Adrenal gland (tissue), 12 donors: ENCODE results near the gene DOCK10. TPM values are rescaled to one million over a fixed set of nuclear protein-coding genes. Genes with fewer than 3 reads are reported as not detected.

ENCODE experiments used
- DNase-seq, 7 donors: peaks; one replicate each; pipeline ENCODE4 v3.0.0-alpha.2; 2019 to 2020
- H3K27ac ChIP-seq, 5 donors: fragments of 200-600 bp; sonication (generic) in 4 of 5; 1 replicate in 3 of 5; 2 replicates in 2 of 5; pipeline versions ENCODE4 v1.5.1 to v1.8.0; 2016 to 2020; ENCODE audit warnings: mild to moderate bottlenecking in 1 of 5
- H3K27me3 ChIP-seq: fragments of 200-600 bp; 2 replicates; pipeline ENCODE4 v1.8.0; 2021
- H3K36me3 ChIP-seq, 2 donors: fragments of 200-600 bp; replicated peaks in 1 of 2; 1 replicate in 1 of 2; 2 replicates in 1 of 2; pipeline versions ENCODE4 v1.5.1 to v1.8.0; 2018 to 2022
- H3K4me1 ChIP-seq, 2 donors: fragments of 200-600 bp; replicated peaks in 1 of 2; 1 replicate in 1 of 2; 2 replicates in 1 of 2; pipeline versions ENCODE4 v1.5.1 to v1.8.0; 2018 to 2021
- H3K4me3 ChIP-seq, 4 donors: fragments of 200-600 bp; sonication (generic) in 3 of 4; one replicate each; pipeline ENCODE4 v1.5.1; 2016 to 2018
- H3K9me3 ChIP-seq, 3 donors: fragments of 200-600 bp; sonication (generic) in 1 of 3; replicated peaks in 1 of 3; 1 replicate in 2 of 3; 2 replicates in 1 of 3; pipeline versions ENCODE4 v1.5.1 to v1.8.0; 2016 to 2021
- POLR2A ChIP-seq, 2 donors: fragments of 450-650 bp; IDR thresholded peaks; one replicate each; pipeline ENCODE4 v1.6.1; 2017; ENCODE audit warnings: antibody characterized with exemption in 2 of 2, mild to moderate bottlenecking in 2 of 2, moderate library complexity in 1 of 2
- WGBS, 4 donors: extraction: QIAGEN DNeasy Blood & Tissue Kit in 2 of 4; methylation state at CpG; one replicate each; pipeline versions ENCODE4 v1.1.5 to v1.1.7; 2013 to 2017; 5-methylcytosine and 5-hydroxymethylcytosine counted together
- intact Hi-C, 2 donors: fragments of 100-400 bp; cut with DNase I; formaldehyde crosslinking; loops; one replicate each; pipeline versions ENCODE4 v1.14.1 to v1.15.0; 2022 to 2023
- polyA plus RNA-seq, 3 donors: library from polyadenylated mRNA; stranded (reverse); fragments of 200-250 nt in 2 of 3; fragments of 350-450 nt in 1 of 3; fragmentation: Illumina TruSeq in 1 of 3; extraction: RNeasy Lipid Tissue Mini Kit (QIAGEN cat#74804) in 1 of 3; gene quantifications; one replicate each; pipeline ENCODE4 v1.2.3, GENCODE V29; 2013 to 2014
- total RNA-seq, 9 donors: library from RNA; depleted of rRNA in 4 of 9; stranded (reverse); fragments of >200 nt in 4 of 9; fragments of 120-200 nt in 1 of 9; fragmentation: NEBNext Ultra II Directional in 1 of 9; extraction: Animal tissue kit (Norgen Biotek cat#: 25700) in 1 of 9; gene quantifications; one replicate each; pipeline versions ENCODE4 v1.1.0 to v1.2.4, GENCODE V29; 2013 to 2023
- TF ChIP-seq, protein P1 (sequence below), 6 experiments: fragments of 450-650 bp in 4 of 6; fragments of 200-600 bp in 2 of 6; sonication (generic) in 1 of 6; IDR thresholded peaks; 1 replicate in 5 of 6; 2 replicates in 1 of 6; pipeline versions ENCODE4 v1.5.1 to v1.8.0; 2016 to 2021; ENCODE audit warnings: antibody characterized with exemption in 6 of 6, mild to moderate bottlenecking in 2 of 6, moderate library complexity in 1 of 6
- donor health status: healthy with polysubstance abuse.
- donor health status: Bipolar disorder and iron deficiency.
- donor health status: DM: yes; HTN: yes; CAD: no.
- donor health status: DM: no; HTN: no; CAD: no.
- donor health status: DM: no; HTN: no; CAD: no.
- donor health status: DM: yes; HTN: yes; CAD: no.

DOCK10 gene
- total and polyA plus RNA-seq, 12 donors: 6.2 to 40.8 (median 20.0) TPM

- Histone ChIP-seq H3K27me3 (no peaks in the 10 kb centered on the region), H3K27ac (no peak overlapping the region), H3K9me3 (no peaks in the 10 kb centered on the region), H3K4me3 (no peak overlapping the region), H3K36me3 (peaks cover 0 to 11% of the 10 kb centered on the region in 2 donors), H3K4me1 (no peaks in the 10 kb centered on the region)
- DNase-seq: no peak
- TF ChIP-seq POLR2A (IDR thresholded peaks at IDR 0.05): no peak
- TF ChIP-seq, protein P1, sequence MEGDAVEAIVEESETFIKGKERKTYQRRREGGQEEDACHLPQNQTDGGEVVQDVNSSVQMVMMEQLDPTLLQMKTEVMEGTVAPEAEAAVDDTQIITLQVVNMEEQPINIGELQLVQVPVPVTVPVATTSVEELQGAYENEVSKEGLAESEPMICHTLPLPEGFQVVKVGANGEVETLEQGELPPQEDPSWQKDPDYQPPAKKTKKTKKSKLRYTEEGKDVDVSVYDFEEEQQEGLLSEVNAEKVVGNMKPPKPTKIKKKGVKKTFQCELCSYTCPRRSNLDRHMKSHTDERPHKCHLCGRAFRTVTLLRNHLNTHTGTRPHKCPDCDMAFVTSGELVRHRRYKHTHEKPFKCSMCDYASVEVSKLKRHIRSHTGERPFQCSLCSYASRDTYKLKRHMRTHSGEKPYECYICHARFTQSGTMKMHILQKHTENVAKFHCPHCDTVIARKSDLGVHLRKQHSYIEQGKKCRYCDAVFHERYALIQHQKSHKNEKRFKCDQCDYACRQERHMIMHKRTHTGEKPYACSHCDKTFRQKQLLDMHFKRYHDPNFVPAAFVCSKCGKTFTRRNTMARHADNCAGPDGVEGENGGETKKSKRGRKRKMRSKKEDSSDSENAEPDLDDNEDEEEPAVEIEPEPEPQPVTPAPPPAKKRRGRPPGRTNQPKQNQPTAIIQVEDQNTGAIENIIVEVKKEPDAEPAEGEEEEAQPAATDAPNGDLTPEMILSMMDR (IDR thresholded peaks at IDR 0.05): no peak
- intact Hi-C loops: no loop called here
- WGBS, 4 donors: 57 to 86% (median 79%) methylated on average over 1 of the region's 1 CpG
Measured at GRCh38 chr2:224799691-224800090, 242.6 kb downstream of the DOCK10 start.

DNA sequence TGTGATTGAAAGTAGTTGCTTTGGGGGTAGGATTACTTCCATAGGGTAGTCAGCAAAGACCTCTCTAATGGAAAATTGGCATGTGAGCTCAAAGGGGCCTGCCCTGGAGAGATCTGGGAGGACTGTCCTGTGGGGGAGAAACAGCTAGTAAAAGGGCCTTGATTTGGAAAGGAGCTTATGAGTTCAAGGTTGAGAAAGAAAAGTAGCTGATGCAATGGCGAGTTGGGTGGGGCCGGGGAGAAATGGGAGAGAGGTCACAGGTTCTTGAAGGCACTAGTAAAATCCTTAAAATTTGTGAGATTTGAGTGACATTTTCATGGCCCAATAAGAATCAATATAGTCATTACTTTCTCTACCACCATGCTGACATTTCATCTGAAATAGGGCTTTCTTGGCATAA is 244.1 kb downstream of the DOCK10 start:
- no peaks in the 10 kb centered on the region for H3K27me3 ChIP-seq
- no peaks in the 10 kb centered on the region for H3K4me1 ChIP-seq
- 75 to 90% (median 85%) methylated on average over 2 of the region's 2 CpGs for WGBS, 4 donors
- no peak overlapping the region for H3K4me3 ChIP-seq
- TF ChIP-seq, protein P1 (IDR thresholded peaks at IDR 0.05): no peak
- no peak for TF ChIP-seq POLR2A (IDR thresholded peaks at IDR 0.05)
- no peak for DNase-seq
- intact Hi-C loops: no loop called here
- no peak overlapping the region for H3K27ac ChIP-seq
- H3K9me3 ChIP-seq: no peaks in the 10 kb centered on the region
- H3K36me3 ChIP-seq: peaks cover 0 to 12% of the 10 kb centered on the region in 2 donors

- no peak for DNase-seq
- 82 to 91% (median 89%) methylated on average over 8 of the region's 8 CpGs for WGBS, 4 donors
- intact Hi-C loops: no loop called here
- no peaks in the 10 kb centered on the region for H3K9me3 ChIP-seq
- no peak overlapping the region for H3K27ac ChIP-seq
- no peaks in the 10 kb centered on the region for H3K4me1 ChIP-seq
- no peaks in the 10 kb centered on the region for H3K27me3 ChIP-seq
- no peak overlapping the region for H3K4me3 ChIP-seq
- no peak for TF ChIP-seq POLR2A (IDR thresholded peaks at IDR 0.05)
- TF ChIP-seq, protein P1 (IDR thresholded peaks at IDR 0.05): no peak
- peaks cover 0 to 12% of the 10 kb centered on the region in 2 donors for H3K36me3 ChIP-seq
Measured at GRCh38 chr2:224796695-224797305, 245.5 kb downstream of the DOCK10 start.

DNA sequence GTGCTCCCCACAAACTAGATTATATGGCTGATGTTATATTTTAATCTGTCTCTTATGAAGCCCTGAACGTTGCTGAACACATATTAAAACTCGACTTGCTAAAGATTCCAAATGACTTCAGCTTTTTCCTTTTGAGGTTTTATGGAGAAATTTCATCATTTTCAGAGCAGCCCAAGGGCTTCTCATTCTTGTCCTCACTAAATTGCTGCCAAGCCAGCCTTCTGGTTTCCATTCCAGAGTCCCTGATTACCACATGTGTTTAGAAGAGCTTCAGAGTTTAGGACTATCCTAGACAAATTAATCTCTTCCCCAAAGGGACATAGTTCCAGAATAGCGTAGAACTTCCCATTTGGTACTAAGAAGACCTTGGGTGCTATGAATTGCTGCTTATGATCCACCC is 248.3 kb downstream of the DOCK10 start:
- Histone ChIP-seq H3K36me3 (peaks cover 0 to 8% of the 10 kb centered on the region in 2 donors), H3K4me1 (no peaks in the 10 kb centered on the region), H3K27ac (no peak overlapping the region), H3K9me3 (no peaks in the 10 kb centered on the region), H3K27me3 (no peaks in the 10 kb centered on the region), H3K4me3 (no peak overlapping the region)
- DNase-seq: no peak
- TF ChIP-seq POLR2A (IDR thresholded peaks at IDR 0.05): no peak
- TF ChIP-seq, protein P1 (IDR thresholded peaks at IDR 0.05): no peak
- 66 to 87% (median 79%) methylated on average over 3 of the region's 3 CpGs for WGBS, 4 donors
- intact Hi-C loops: no loop called here
